WTC11 (cell line): ENCODE measurements around the gene TNNI2. TPM values are rescaled to one million over a fixed set of nuclear protein-coding genes. Genes with fewer than 3 reads are reported as not detected.
"Not testable (repeated sequence)": the region's sequence is repeated elsewhere in the genome, so short reads cannot be mapped to it uniquely, and the experiment has no call there.

Experiments
- ATAC-seq: fragments of 200-7000 bp; cut with Tn5 transposase; 2 replicates; pipeline ENCODE4 v1.10.0; 2021; ENCODE audit warnings: mild to moderate bottlenecking, moderate library complexity
- CTCF ChIA-PET: fragments of 300-600 bp; sonication (Branson Sonifier 250); formaldehyde crosslinking; loops from one replicate; lab custom pipeline; 2021; ENCODE audit warnings: antibody characterized with exemption; lab: Charles Lee
- POLR2A ChIA-PET: fragments of 350-600 bp; sonication (Branson Sonifier 250); formaldehyde crosslinking; loops from one replicate; lab custom pipeline; 2021; ENCODE audit warnings: antibody characterized with exemption; lab: Charles Lee
- DNase-seq: peaks from one replicate; pipeline ENCODE4 v3.0.0; 2021; ENCODE audit warnings: low spot score
- H3K27ac Mint-ChIP-seq: 2 replicates; pipeline ENCODE4 v1.8.0; 2021; ENCODE audit warnings: mixed read lengths
- H3K27me3 Mint-ChIP-seq: 2 replicates; pipeline ENCODE4 v1.8.0; 2021; ENCODE audit warnings: low read depth, mild to moderate bottlenecking, moderate library complexity, mixed read lengths
- H3K36me3 Mint-ChIP-seq: 2 replicates; pipeline ENCODE4 v1.8.0; 2021; ENCODE audit warnings: mixed read lengths
- H3K4me1 Mint-ChIP-seq: 2 replicates; pipeline ENCODE4 v1.8.0; 2022; ENCODE audit warnings: mixed read lengths
- H3K4me3 Mint-ChIP-seq: 2 replicates; pipeline ENCODE4 v1.8.0; 2021; ENCODE audit warnings: mild to moderate bottlenecking, moderate library complexity, mixed read lengths
- H3K9me3 Mint-ChIP-seq: 2 replicates; pipeline ENCODE4 v1.8.0; 2021; ENCODE audit warnings: mixed read lengths
- FOXP1 ChIP-seq: sonication (generic); formaldehyde crosslinking; IDR thresholded peaks from 2 replicates; pipeline ENCODE4 v1.8.0; 2022; ENCODE audit warnings: missing genetic modification reagents, mild to moderate bottlenecking, moderate library complexity, borderline replicate concordance
- ZNF263 ChIP-seq: sonication (generic); formaldehyde crosslinking; IDR thresholded peaks from 2 replicates; pipeline ENCODE4 v1.8.1; 2022; ENCODE audit warnings: low read depth, mild to moderate bottlenecking, moderate library complexity, missing genetic modification reagents
- total RNA-seq: library from RNA; stranded (reverse); gene quantifications from 3 replicates; pipeline ENCODE4 v1.2.3, GENCODE V29; 2021
- TF ChIP-seq, protein P1 (sequence below): sonication (generic); formaldehyde crosslinking; IDR thresholded peaks from 2 replicates; pipeline ENCODE4 v1.8.0; 2023; ENCODE audit warnings: missing genetic modification reagents, mild to moderate bottlenecking, borderline replicate concordance
- TF ChIP-seq, protein P2 (sequence below): sonication (generic); formaldehyde crosslinking; IDR thresholded peaks from 2 replicates; pipeline ENCODE4 v1.8.0; 2022; ENCODE audit warnings: missing genetic modification reagents

TNNI2 gene
- total RNA-seq, 1 experiment from 2014 or later: not detected

DNA sequence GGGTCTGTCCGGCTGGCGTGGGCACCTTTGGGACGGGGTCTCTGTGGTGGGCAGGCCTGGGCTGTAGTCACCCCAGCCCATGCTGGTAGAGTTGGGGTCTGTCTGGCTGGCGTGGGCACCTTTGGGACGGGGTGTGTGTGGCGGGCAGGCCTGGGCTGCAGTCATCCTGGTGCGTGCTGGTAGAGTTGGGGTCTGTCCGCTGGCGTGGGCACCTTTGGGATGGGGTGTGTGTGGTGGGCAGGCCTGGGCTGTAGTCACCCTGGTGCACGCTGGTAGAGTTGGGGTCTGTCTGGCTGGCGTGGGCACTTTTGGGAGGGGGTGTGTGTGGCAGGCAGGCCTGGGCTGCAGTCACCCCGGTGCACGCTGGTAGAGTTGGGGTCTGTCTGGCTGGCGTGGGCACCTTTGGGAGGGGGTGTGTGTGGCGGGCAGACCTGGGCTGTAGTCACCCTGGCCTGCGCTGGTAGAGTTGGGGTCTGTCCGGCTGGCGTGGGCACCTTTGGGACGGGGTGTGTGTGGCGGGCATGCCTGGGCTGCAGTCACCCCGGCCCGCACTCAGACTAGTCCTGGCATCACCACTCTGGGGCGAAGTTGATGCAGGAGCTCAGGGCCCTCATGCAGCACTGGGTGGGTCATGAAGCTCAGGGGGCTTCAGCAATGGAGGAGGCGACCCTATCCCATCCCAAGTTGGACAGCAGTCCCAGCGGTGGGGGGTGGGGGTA is 33.6 kb downstream of the TNNI2 start (continued):
- TF ChIP-seq, protein P1, sequence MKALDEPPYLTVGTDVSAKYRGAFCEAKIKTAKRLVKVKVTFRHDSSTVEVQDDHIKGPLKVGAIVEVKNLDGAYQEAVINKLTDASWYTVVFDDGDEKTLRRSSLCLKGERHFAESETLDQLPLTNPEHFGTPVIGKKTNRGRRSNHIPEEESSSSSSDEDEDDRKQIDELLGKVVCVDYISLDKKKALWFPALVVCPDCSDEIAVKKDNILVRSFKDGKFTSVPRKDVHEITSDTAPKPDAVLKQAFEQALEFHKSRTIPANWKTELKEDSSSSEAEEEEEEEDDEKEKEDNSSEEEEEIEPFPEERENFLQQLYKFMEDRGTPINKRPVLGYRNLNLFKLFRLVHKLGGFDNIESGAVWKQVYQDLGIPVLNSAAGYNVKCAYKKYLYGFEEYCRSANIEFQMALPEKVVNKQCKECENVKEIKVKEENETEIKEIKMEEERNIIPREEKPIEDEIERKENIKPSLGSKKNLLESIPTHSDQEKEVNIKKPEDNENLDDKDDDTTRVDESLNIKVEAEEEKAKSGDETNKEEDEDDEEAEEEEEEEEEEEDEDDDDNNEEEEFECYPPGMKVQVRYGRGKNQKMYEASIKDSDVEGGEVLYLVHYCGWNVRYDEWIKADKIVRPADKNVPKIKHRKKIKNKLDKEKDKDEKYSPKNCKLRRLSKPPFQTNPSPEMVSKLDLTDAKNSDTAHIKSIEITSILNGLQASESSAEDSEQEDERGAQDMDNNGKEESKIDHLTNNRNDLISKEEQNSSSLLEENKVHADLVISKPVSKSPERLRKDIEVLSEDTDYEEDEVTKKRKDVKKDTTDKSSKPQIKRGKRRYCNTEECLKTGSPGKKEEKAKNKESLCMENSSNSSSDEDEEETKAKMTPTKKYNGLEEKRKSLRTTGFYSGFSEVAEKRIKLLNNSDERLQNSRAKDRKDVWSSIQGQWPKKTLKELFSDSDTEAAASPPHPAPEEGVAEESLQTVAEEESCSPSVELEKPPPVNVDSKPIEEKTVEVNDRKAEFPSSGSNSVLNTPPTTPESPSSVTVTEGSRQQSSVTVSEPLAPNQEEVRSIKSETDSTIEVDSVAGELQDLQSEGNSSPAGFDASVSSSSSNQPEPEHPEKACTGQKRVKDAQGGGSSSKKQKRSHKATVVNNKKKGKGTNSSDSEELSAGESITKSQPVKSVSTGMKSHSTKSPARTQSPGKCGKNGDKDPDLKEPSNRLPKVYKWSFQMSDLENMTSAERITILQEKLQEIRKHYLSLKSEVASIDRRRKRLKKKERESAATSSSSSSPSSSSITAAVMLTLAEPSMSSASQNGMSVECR (CRISPR knock-in tag): no peak
- TF ChIP-seq, protein P2, sequence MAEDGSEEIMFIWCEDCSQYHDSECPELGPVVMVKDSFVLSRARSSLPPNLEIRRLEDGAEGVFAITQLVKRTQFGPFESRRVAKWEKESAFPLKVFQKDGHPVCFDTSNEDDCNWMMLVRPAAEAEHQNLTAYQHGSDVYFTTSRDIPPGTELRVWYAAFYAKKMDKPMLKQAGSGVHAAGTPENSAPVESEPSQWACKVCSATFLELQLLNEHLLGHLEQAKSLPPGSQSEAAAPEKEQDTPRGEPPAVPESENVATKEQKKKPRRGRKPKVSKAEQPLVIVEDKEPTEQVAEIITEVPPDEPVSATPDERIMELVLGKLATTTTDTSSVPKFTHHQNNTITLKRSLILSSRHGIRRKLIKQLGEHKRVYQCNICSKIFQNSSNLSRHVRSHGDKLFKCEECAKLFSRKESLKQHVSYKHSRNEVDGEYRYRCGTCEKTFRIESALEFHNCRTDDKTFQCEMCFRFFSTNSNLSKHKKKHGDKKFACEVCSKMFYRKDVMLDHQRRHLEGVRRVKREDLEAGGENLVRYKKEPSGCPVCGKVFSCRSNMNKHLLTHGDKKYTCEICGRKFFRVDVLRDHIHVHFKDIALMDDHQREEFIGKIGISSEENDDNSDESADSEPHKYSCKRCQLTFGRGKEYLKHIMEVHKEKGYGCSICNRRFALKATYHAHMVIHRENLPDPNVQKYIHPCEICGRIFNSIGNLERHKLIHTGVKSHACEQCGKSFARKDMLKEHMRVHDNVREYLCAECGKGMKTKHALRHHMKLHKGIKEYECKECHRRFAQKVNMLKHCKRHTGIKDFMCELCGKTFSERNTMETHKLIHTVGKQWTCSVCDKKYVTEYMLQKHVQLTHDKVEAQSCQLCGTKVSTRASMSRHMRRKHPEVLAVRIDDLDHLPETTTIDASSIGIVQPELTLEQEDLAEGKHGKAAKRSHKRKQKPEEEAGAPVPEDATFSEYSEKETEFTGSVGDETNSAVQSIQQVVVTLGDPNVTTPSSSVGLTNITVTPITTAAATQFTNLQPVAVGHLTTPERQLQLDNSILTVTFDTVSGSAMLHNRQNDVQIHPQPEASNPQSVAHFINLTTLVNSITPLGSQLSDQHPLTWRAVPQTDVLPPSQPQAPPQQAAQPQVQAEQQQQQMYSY (CRISPR knock-in tag): no peak

DNA sequence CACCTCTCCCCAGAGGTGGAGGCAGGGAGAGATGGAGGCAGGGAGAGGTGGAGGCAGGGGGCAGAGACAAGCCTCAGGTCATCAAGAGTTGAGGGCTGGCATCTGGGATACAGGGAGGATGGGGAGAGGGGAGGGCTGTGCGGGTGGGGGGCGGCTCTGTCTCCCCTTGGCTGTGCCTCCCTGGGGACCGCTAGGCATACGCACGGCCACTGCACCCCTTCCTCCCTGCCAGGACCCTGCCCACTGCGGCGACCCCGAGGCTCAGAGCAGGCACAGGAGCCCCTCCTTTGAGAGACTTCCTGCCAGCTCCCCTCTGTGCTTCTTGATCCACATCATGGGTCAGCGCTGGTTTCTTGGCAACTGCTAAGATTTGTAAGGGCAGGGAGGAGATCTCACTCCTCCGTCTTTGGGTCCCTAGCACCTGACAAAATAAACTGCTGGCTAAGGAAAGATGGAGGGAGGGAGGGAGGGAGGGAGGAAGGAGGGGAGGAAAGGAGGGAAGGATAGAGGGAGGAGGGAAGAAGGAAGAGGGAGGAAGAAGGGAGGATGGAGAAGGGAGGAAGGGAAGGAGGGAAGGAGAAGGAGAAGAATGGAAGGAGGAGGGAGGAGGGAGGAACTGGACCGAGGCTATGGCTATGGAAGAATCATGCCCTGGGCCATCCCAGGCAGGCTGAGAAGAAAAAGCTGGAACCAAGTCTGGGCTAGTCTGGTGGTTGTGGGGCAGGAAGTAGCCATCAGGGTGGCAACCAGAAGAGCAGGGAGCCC is 34.4 kb downstream of the TNNI2 start:
- no peaks in the 10 kb centered on the region; the same call in 1 of the 2 replicates for H3K27me3 Mint-ChIP-seq
- DNase-seq (no peak), ATAC-seq (no peak)
- TF ChIP-seq ZNF263 (peak; percentile 63; the same call in 1 of the 2 replicates), FOXP1 (CRISPR knock-in tag) (no peak)
- CTCF ChIA-PET: interaction anchor here (0.5 to 1.9 kb wide), 5 partner anchors 9 to 280 kb away, joined by 3 to 9 read pairs (median 3); no protein-coding TSS in a partner anchor
- no peaks in the 10 kb centered on the region for H3K36me3 Mint-ChIP-seq
- peaks cover 3% of the 10 kb centered on the region; the same call in 1 of the 2 replicates for H3K4me1 Mint-ChIP-seq
- no peak overlapping the region for H3K27ac Mint-ChIP-seq
- no peak overlapping the region for H3K4me3 Mint-ChIP-seq
- POLR2A ChIA-PET: no interaction called here
- H3K9me3 Mint-ChIP-seq: no peaks in the 10 kb centered on the region

DNA sequence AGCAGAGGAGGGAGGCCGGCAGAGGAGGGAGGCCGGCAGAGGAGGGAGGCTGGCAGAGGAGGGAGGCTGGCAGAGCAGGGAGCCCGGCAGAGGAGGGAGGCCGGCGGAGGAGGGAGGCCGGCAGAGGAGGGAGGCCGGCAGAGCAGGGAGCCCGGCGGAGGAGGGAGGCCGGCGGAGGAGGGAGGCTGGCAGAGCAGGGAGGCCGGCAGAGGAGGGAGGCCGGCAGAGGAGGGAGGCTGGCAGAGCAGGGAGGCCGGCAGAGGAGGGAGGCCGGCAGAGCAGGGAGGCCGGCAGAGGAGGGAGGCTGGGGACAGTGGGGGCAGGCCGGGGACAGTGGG is 35.0 kb downstream of the TNNI2 start:
- CTCF ChIA-PET: interaction anchor here (0.5 to 1.9 kb wide), 2 partner anchors 9 to 41 kb away, joined by 3 to 9 read pairs; no protein-coding TSS in a partner anchor

DNA sequence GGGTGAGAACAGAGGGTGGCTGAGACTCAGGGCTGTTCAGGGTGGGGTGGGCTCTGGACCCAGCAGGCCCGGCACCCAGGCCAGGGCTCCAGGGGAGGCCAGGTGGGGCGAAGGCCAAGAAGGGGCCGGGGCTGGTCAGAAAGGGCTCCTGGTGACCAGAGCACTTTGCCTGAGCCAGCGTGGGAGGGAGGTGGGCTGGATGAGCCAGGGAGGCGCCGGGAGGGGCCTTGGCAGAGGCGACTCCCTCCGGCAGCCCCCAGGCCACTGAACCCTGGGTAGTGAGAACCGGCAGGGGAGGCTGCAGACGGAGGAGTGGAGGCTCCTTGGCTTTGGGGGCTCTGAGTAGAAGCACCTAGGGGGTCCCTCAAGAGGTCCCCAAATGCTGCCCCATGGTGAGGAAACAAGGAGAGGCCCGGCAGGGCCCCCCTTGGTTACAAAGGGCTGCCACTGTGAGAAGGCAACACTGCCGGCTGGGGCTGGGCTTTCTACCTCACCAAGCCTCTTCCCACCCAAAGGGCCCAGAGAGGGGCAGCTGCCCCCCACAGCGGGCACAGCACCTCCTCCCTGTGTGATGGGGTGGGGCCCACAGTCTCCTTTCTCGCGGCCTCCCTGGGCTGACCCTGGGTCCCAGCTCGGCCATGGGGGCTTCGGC is 35.8 kb downstream of the TNNI2 start:
- ATAC-seq, H3K4me3 Mint-ChIP-seq, DNase-seq, H3K36me3 Mint-ChIP-seq, H3K4me1 Mint-ChIP-seq, H3K9me3 Mint-ChIP-seq, POLR2A ChIA-PET, H3K27me3 Mint-ChIP-seq, H3K27ac Mint-ChIP-seq: not testable (repeated sequence)
- CTCF ChIA-PET: interaction anchor here (0.9 to 6.0 kb wide), 8 partner anchors 7 to 277 kb away, joined by 3 to 69 read pairs (median 18); partner anchors contain the start of genes MRPL23 and SYT8

More for the DNA sequence above, 35.0 kb downstream of the TNNI2 start:
- H3K27ac Mint-ChIP-seq, H3K27me3 Mint-ChIP-seq, H3K4me1 Mint-ChIP-seq, POLR2A ChIA-PET, DNase-seq, ATAC-seq, H3K9me3 Mint-ChIP-seq, H3K4me3 Mint-ChIP-seq, H3K36me3 Mint-ChIP-seq: not testable (repeated sequence)
